Measurements from ENCODE around the gene ADGRA1.

ADGRA1 gene

DNA sequence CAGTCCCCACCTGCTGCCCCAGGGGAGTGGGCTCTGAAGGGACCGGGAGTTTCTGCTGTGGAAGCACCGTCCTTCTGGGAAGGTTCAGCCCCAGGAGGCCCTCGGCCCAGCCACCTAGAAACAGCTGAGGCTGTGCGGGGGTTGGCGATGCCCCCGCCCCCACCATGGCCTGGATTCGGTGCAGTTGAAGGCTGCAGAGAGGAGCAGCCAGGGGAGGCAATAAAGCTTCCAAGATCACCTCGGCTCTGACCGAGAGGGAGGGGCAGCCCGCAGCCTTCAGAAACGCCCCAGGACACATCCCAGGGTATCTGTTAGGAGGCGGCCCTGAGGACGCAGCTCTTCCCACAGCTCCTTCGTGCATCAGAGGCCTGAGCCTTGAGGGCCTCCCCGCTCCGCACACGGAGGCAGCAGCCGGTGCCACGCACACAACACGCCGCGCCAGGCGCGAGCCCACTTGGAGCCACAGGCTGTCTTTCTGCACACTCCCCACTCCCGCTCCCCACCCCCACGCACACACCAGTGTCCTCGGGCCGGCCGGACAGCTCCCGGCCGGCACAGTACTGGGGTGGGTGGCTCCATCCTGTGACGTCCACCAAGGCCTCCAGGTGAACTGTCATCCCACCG is 73.9 kb downstream of the ADGRA1 start:
- DNase-seq (ENCODE audit: low read depth, low spot score): no peak
- TF ChIP-seq, protein P1, sequence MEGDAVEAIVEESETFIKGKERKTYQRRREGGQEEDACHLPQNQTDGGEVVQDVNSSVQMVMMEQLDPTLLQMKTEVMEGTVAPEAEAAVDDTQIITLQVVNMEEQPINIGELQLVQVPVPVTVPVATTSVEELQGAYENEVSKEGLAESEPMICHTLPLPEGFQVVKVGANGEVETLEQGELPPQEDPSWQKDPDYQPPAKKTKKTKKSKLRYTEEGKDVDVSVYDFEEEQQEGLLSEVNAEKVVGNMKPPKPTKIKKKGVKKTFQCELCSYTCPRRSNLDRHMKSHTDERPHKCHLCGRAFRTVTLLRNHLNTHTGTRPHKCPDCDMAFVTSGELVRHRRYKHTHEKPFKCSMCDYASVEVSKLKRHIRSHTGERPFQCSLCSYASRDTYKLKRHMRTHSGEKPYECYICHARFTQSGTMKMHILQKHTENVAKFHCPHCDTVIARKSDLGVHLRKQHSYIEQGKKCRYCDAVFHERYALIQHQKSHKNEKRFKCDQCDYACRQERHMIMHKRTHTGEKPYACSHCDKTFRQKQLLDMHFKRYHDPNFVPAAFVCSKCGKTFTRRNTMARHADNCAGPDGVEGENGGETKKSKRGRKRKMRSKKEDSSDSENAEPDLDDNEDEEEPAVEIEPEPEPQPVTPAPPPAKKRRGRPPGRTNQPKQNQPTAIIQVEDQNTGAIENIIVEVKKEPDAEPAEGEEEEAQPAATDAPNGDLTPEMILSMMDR (IDR thresholded peaks at IDR 0.05; ENCODE audit: low read depth, low read length): no peak
- no peak overlapping the region for H3K4me3 ChIP-seq (ENCODE audit: low read depth, low read length)
- in situ Hi-C loops (cut with HindIII; ENCODE audit: low sequenced_read_pairs): no loop called here

DNA sequence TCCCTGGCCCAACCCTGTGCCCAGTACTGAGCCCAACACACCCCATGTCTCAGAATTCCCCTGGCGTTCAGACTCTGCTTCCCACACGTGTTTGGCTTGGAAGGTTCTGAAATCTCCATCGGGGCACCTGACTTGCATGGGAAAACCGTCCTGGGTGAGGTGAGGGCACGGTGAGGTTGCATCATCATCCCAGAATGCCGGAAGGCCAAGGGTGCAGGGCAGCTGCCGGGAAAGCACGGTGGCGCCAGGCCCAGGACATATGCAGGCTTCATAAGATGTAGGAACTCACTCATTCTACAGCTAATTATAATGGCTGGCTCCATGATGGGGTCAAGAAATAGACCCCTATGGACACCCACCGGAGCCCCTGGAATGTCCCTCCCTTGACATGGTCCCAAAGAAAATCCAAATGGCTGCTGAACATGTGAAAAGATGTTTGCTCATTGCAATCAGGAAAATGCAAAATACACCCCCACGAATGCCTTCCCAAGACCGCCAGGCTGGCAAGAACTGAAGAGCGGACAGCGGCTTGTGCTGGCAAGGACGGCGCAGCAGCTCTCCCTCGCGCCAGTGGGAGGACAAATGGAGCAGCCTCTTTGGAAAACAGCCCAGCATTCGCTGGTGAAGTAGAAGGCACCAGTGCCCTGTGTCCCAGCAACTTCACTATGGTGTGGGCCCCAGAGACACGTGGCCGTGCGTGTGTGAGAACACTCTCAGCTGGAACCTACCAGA is 74.6 kb downstream of the ADGRA1 start:
- H3K4me3 ChIP-seq (ENCODE audit: low read depth, low read length): no peak overlapping the region
- DNase-seq (ENCODE audit: low read depth, low spot score): no peak
- TF ChIP-seq, protein P1 (IDR thresholded peaks at IDR 0.05; ENCODE audit: low read depth, low read length): no peak
- in situ Hi-C loops (cut with HindIII; ENCODE audit: low sequenced_read_pairs): no loop called here

DNA sequence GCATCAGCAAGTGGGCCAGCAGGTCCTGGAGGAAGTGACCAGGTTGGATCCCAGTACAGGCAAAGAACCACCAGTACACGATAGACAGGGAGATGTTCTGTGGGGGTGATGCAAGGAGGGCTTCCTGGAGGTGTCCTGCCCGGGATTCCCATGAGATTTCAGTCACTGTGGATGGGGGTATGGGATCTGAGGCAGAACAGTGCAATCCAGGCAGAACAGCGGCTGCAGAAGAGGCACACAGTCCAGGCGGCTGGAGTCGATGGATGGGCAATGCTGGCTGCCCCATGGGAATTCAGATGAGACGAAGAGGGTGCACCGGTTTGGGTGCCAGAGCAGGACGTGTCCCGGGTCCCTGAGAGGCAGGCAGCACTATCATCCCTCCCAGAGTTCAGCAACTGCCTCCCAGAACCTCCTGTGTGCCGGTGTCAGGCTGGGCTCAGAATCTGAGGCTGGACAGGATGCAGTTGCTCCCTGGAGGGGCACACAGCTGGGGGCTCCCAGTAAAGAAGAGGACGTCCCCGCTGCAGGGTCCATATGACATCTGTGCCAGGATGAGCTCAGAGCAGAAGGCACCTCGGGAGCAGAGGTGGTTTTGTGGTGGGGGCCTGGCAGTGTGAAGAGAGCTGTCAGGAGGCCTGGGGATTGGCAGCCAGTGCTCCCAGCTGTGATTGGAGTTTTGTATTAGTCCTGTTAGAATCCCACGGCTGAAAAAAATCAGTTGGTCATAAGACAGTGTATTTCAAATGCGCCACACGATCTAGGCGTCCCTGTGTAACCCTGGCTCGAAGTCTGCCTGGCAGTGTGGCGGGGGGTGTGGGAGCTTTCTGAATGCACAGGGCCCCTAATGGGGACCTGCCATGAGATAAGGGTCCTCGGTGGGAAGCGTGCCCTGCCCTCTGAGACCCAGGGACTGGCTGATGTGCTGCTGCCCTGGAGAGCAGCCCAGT is 75.5 kb downstream of the ADGRA1 start:
- in situ Hi-C loops (cut with HindIII; ENCODE audit: low sequenced_read_pairs): no loop called here
- TF ChIP-seq, protein P1 (IDR thresholded peaks at IDR 0.05; ENCODE audit: low read depth, low read length): no peak
- DNase-seq (ENCODE audit: low read depth, low spot score): no peak
- H3K4me3 ChIP-seq (ENCODE audit: low read depth, low read length): no peak overlapping the region

GRCh38 chr10:133163889-133164815 is 76.4 kb downstream of the ADGRA1 start:
- TF ChIP-seq, protein P1 (IDR thresholded peaks at IDR 0.05; ENCODE audit: low read depth, low read length): no peak
- H3K4me3 ChIP-seq (ENCODE audit: low read depth, low read length): no peak overlapping the region
- in situ Hi-C loops (cut with HindIII; ENCODE audit: low sequenced_read_pairs): no loop called here
- no peak for DNase-seq (ENCODE audit: low read depth, low spot score)

GRCh38 chr10:133164816-133165555 is 77.3 kb downstream of the ADGRA1 start:
- DNase-seq (ENCODE audit: low read depth, low spot score): no peak
- no peak overlapping the region for H3K4me3 ChIP-seq (ENCODE audit: low read depth, low read length)
- in situ Hi-C loops (cut with HindIII; ENCODE audit: low sequenced_read_pairs): no loop called here
- TF ChIP-seq, protein P1 (IDR thresholded peaks at IDR 0.05; ENCODE audit: low read depth, low read length): no peak

All from astrocyte of the spinal cord (primary cell).